GM20431 (cell line): ENCODE results near the gene STRA8.

ENCODE experiments used
- in situ Hi-C: fragments of 300-500 bp; cut with MseI, MboI; formaldehyde crosslinking; loops from one replicate; pipeline ENCODE4 v1.15.0; 2020; ENCODE audit warnings: low sequenced_read_pairs; ENCODE audit not compliant: unreplicated experiment

STRA8 gene

DNA sequence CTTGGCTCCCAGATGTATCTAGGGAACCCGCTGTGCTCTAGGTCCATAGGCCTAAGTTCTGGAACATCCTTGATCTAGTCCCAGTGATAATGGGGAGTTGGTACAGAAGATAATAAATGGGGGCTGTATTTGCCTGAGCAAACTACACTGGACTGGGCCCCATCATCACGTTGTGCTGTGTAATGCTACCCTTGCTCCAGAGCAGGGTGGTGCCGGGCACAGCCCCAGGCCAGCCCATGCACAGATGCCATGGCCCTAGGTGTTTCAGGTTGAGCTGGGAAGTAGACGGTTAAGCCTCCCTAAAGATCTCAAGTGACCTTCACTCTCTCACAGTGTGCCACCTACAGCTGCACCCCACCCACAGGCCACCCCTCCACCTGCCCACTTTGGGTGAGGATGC is 53.2 kb downstream of the STRA8 start:
- in situ Hi-C loops, result loop anchor here (25.0 kb wide), 2 partner anchors 350 to 725 kb away; no protein-coding TSS in a partner anchor

DNA sequence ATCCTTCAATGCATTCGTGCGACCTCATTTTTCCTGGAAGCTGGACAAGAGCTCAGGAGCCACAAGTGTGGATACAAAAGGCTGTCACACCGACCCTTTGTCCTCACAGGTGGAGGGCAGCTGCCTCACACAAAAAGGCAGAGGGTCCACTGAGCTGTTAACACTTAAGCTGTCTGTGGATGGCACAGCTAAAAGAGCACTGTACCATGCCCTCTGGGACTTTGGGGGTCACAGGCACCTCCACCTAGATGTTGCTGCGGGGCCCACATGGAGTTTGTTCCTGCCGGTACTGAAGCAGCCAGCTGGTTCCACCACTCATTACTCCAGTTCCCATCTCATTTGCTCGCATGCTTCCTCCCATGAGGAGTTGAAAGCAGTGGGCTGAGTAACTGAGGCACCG is 57.0 kb downstream of the STRA8 start:
- in situ Hi-C loops, result loop anchor here (25.0 kb wide), 2 partner anchors 347 to 722 kb away; no protein-coding TSS in a partner anchor

- in situ Hi-C loops, result loop anchor here (25.0 kb wide), 2 partner anchors 345 to 720 kb away; no protein-coding TSS in a partner anchor
These were observed 58.2 kb downstream of the STRA8 start for GRCh38 chr7:135291809-135292253.

DNA sequence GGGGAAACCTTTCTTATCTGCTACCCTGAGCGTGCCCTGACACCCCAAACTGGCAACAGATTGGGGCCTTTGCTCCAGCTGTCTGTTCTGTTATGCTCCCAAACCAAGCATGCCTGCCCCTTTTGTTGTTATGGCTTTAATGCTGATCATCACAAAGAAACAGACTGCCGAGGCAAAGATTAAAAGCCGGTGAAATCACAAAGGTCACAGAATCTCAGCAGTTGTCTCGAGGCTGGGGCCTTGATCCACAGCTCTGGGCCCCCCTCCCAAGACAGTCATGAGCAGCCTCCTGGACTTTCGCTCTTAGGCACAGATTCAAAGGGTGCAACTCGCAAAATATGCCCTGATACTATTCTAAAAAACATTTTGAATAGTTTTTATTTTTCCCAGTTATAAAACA is 65.6 kb downstream of the STRA8 start:
- in situ Hi-C loops, result loop anchor here (25.0 kb wide), 2 partner anchors 338 to 713 kb away; no protein-coding TSS in a partner anchor

- in situ Hi-C loops, result no loop called here
These were observed 67.5 kb downstream of the STRA8 start for GRCh38 chr7:135300913-135301765.
